H9 (cell line): ENCODE measurements around the gene OSBPL2. TPM values are rescaled to one million over a fixed set of nuclear protein-coding genes. Genes with fewer than 3 reads are reported as not detected.

Experiments used
- DNase-seq: peaks from one replicate; pipeline ENCODE4 v3.0.0-alpha.2; 2017
- H2AFZ ChIP-seq: one replicate; pipeline ENCODE4 v1.6.1; 2013; ENCODE audit warnings: mild to moderate bottlenecking, low read length, control low read depth, moderate library complexity
- H2AK5ac ChIP-seq: 2 replicates; pipeline ENCODE4 v1.6.1; 2013; ENCODE audit warnings: low read length, control low read depth, mixed read lengths; ENCODE audit not compliant: insufficient read length
- H2BK120ac ChIP-seq: one replicate; pipeline ENCODE4 v1.6.1; 2013; ENCODE audit warnings: low read depth, mild to moderate bottlenecking, low read length, control low read depth, inconsistent platforms; ENCODE audit not compliant: poor library complexity, severe bottlenecking
- H2BK12ac ChIP-seq: 2 replicates; pipeline ENCODE4 v1.6.1; 2013; ENCODE audit warnings: low read length, control low read depth, mixed read lengths, low read depth; ENCODE audit not compliant: insufficient read length
- H2BK15ac ChIP-seq: 2 replicates; pipeline ENCODE4 v1.6.1; 2013; ENCODE audit warnings: low read depth, low read length, control low read depth
- H2BK20ac ChIP-seq: one replicate; pipeline ENCODE4 v1.6.1; 2013; ENCODE audit warnings: low read depth, mild to moderate bottlenecking, low read length, control low read depth, inconsistent platforms; ENCODE audit not compliant: poor library complexity, severe bottlenecking
- H2BK5ac ChIP-seq: 2 replicates; pipeline ENCODE4 v1.6.1; 2013; ENCODE audit warnings: low read length, control low read depth, mixed read lengths; ENCODE audit not compliant: insufficient read length
- H3K14ac ChIP-seq: 2 replicates; pipeline ENCODE4 v1.6.1; 2013; ENCODE audit warnings: low read length, control low read depth; ENCODE audit not compliant: insufficient read depth
- H3K18ac ChIP-seq: 2 replicates; pipeline ENCODE4 v1.6.1; 2013; ENCODE audit warnings: low read depth, mild to moderate bottlenecking, mixed read lengths, low read length, control low read depth; ENCODE audit not compliant: insufficient read length
- H3K23ac ChIP-seq: 2 replicates; pipeline ENCODE4 v1.6.1; 2013; ENCODE audit warnings: low read length, control low read depth, mixed read lengths, low read depth; ENCODE audit not compliant: insufficient read length
- H3K23me2 ChIP-seq: 2 replicates; pipeline ENCODE4 v1.6.1; 2013; ENCODE audit warnings: low read depth, mild to moderate bottlenecking, mixed read lengths, low read length, control low read depth; ENCODE audit not compliant: insufficient read length, poor library complexity, severe bottlenecking
- H3K27ac ChIP-seq: 2 replicates; pipeline ENCODE4 v1.5.1; 2013; ENCODE audit warnings: low read length, control low read depth, mixed read lengths, low read depth; ENCODE audit not compliant: insufficient read length
- H3K27me3 ChIP-seq: 2 replicates; pipeline ENCODE4 v1.6.1; 2013; ENCODE audit warnings: low read length, control low read depth, inconsistent platforms; ENCODE audit not compliant: insufficient read depth
- H3K4ac ChIP-seq: 2 replicates; pipeline ENCODE4 v1.6.1; 2013; ENCODE audit warnings: low read depth, mild to moderate bottlenecking, control low read depth, inconsistent platforms, low read length, moderate library complexity
- H3K4me1 ChIP-seq: 2 replicates; pipeline ENCODE4 v1.6.1; 2013; ENCODE audit warnings: low read length, control low read depth, inconsistent platforms; ENCODE audit not compliant: insufficient read depth
- H3K4me2 ChIP-seq: 2 replicates; pipeline ENCODE4 v1.6.1; 2013; ENCODE audit warnings: low read length, control low read depth, mixed read lengths; ENCODE audit not compliant: insufficient read length, insufficient read depth
- H3K56ac ChIP-seq: 2 replicates; pipeline ENCODE4 v1.6.1; 2013; ENCODE audit warnings: low read depth, mild to moderate bottlenecking, mixed read lengths, low read length, control low read depth; ENCODE audit not compliant: insufficient read length
- H3K79me1 ChIP-seq: 2 replicates; pipeline ENCODE4 v1.6.1; 2013; ENCODE audit warnings: low read depth, mild to moderate bottlenecking, moderate library complexity, low read length, control low read depth, inconsistent platforms; ENCODE audit not compliant: insufficient read depth, poor library complexity, severe bottlenecking
- H3K79me2 ChIP-seq: 2 replicates; pipeline ENCODE4 v1.6.1; 2013; ENCODE audit warnings: low read length, control low read depth, inconsistent platforms; ENCODE audit not compliant: insufficient read depth
- H3K9ac ChIP-seq: 2 replicates; pipeline ENCODE4 v1.6.1; 2013; ENCODE audit warnings: low read length, control low read depth, mixed read lengths; ENCODE audit not compliant: insufficient read length; ENCODE audit errors: extremely low read depth
- H3K9me3 ChIP-seq: one replicate; pipeline ENCODE4 v1.6.1; 2013; ENCODE audit warnings: low read depth, low read length, inconsistent platforms; ENCODE audit not compliant: control insufficient read depth
- H3T11ph ChIP-seq: one replicate; pipeline ENCODE4 v1.6.1; 2013; ENCODE audit warnings: mild to moderate bottlenecking, low read length, control low read depth, inconsistent platforms
- H4K20me1 ChIP-seq: one replicate; pipeline ENCODE4 v1.6.1; 2013; ENCODE audit not compliant: control insufficient read depth, insufficient read length, insufficient read depth
- H4K5ac ChIP-seq: 2 replicates; pipeline ENCODE4 v1.6.1; 2013; ENCODE audit warnings: low read depth, mild to moderate bottlenecking, mixed read lengths, low read length, control low read depth; ENCODE audit not compliant: insufficient read length
- H4K8ac ChIP-seq: replicated peaks from 2 replicates; pipeline ENCODE4 v1.6.1; 2013; ENCODE audit warnings: low read length, control low read depth, mixed read lengths, low read depth; ENCODE audit not compliant: insufficient read length
- H4K91ac ChIP-seq: 2 replicates; pipeline ENCODE4 v1.6.1; 2013; ENCODE audit warnings: low read depth, mild to moderate bottlenecking, moderate library complexity, mixed read lengths, low read length, control low read depth; ENCODE audit not compliant: insufficient read length
- H3K27ac Mint-ChIP-seq, 3 experiments: 2 replicates in 2 of 3; 3 replicates in 1 of 3; pipeline ENCODE4 v1.8.0; 2020 to 2021; ENCODE audit warnings: mixed read lengths in 3 of 3, mild to moderate bottlenecking in 1 of 3, moderate library complexity in 1 of 3
- H3K27me3 Mint-ChIP-seq: 2 replicates; pipeline ENCODE4 v1.8.0; 2021; ENCODE audit warnings: low read depth, mild to moderate bottlenecking, moderate library complexity, mixed read lengths
- H3K36me3 Mint-ChIP-seq, 3 experiments: 2 replicates in 2 of 3; 3 replicates in 1 of 3; pipeline ENCODE4 v1.8.0; 2020 to 2021; ENCODE audit warnings: low read depth in 3 of 3, mixed read lengths in 3 of 3; ENCODE audit not compliant: insufficient read depth in 1 of 3
- H3K4me1 Mint-ChIP-seq, 2 experiments: 2 replicates each; pipeline ENCODE4 v1.8.0; 2020; ENCODE audit warnings: mixed read lengths in 2 of 2
- H3K4me3 Mint-ChIP-seq, 2 experiments: 2 replicates in 1 of 2; 3 replicates in 1 of 2; pipeline ENCODE4 v1.8.0; 2020 to 2021; ENCODE audit warnings: mild to moderate bottlenecking in 2 of 2, mixed read lengths in 2 of 2, moderate library complexity in 1 of 2
- H3K9me3 Mint-ChIP-seq, 2 experiments: 2 replicates in 1 of 2; 3 replicates in 1 of 2; pipeline ENCODE4 v1.8.0; 2020; ENCODE audit warnings: mild to moderate bottlenecking in 2 of 2, mixed read lengths in 2 of 2, moderate library complexity in 1 of 2
- CTCF ChIP-seq: fragments of 200-600 bp; sonication (generic); conservative IDR thresholded peaks from 3 replicates; pipeline ENCODE4 v1.8.0; 2021; ENCODE audit warnings: antibody characterized with exemption, mild to moderate bottlenecking
- WGBS: extraction: QIAGEN DNeasy Blood & Tissue Kit; methylation state at CpG from one replicate; pipeline ENCODE4 v1.1.7; 2013; ENCODE audit warnings: missing lambda C conversion rate, low lambda C conversion rate, mixed read lengths; ENCODE audit not compliant: insufficient read length; ENCODE audit errors: extremely low coverage; 5-methylcytosine and 5-hydroxymethylcytosine counted together
- total RNA-seq: library from RNA; stranded (reverse); gene quantifications from 2 replicates; pipeline ENCODE4 v1.2.1, GENCODE V29; 2021

Gene OSBPL2
- total RNA-seq, 1 experiment from 2014 or later: 47.3 TPM

- TF ChIP-seq CTCF: no peak
- peaks cover 8% of the 10 kb centered on the region for H3K79me1 ChIP-seq
- no peaks in the 10 kb centered on the region for H3K27me3 ChIP-seq
- no peaks in the 10 kb centered on the region for H3K23me2 ChIP-seq
- H2BK120ac ChIP-seq: no peak overlapping the region
- Mint-ChIP-seq H3K27ac (no peak overlapping the region; a peak in 1 of 7 replicates), H3K9me3 (no peaks in the 10 kb centered on the region), H3K27me3 (no peaks in the 10 kb centered on the region), H3K36me3 (peaks cover 0 to 15% (median 10%) of the 10 kb centered on the region in 3 experiments; a peak in 5 of 7 replicates), H3K4me3 (no peak overlapping the region), H3K4me1 (peaks cover 7 to 8% of the 10 kb centered on the region in 2 experiments)
- no peaks in the 10 kb centered on the region for H4K20me1 ChIP-seq
- no CpG with 5 or more reads among the region's 26 CpGs for WGBS
- H3K9ac ChIP-seq: no peak overlapping the region
- H3K4ac ChIP-seq: no peak overlapping the region
- no peak overlapping the region for H3K14ac ChIP-seq
- no peak overlapping the region for H2BK20ac ChIP-seq
- no peak overlapping the region for H4K91ac ChIP-seq
- no peak overlapping the region for H3K23ac ChIP-seq
- H3K27ac ChIP-seq: no peak overlapping the region
- H3K4me1 ChIP-seq: no peaks in the 10 kb centered on the region
- H2AK5ac ChIP-seq: no peak overlapping the region
- H4K8ac ChIP-seq: no peak overlapping the region
- DNase-seq: no peak
- H3K56ac ChIP-seq: no peak overlapping the region
- no peak overlapping the region for H2AFZ ChIP-seq
- peaks cover 6% of the 10 kb centered on the region; the same call in 1 of the 2 replicates for H3K79me2 ChIP-seq
- H2BK15ac ChIP-seq: no peak overlapping the region
- no peak overlapping the region for H4K5ac ChIP-seq
- H3K18ac ChIP-seq: no peak overlapping the region
- H3K9me3 ChIP-seq: no peaks in the 10 kb centered on the region
- H3T11ph ChIP-seq: no peak overlapping the region
- no peak overlapping the region for H2BK5ac ChIP-seq
- no peak overlapping the region for H3K4me2 ChIP-seq
- no peak overlapping the region for H2BK12ac ChIP-seq
These were observed 14.1 kb downstream of the OSBPL2 start for GRCh38 chr20:62252342-62252966.
